GM21528 (cell line): ENCODE data around the gene AKAP3.
A peak's percentile ranks its signal among the peaks of the same experiment; 100 is the strongest.

Source experiments
- ATAC-seq: cut with Tn5 transposase; IDR thresholded peaks from one replicate; pipeline ENCODE4 v1.9.1; 2021; ENCODE audit warnings: mild to moderate bottlenecking, moderate library complexity; ENCODE audit not compliant: unreplicated experiment, low FRiP score

The AKAP3 gene

GRCh38 chr12:4603946-4604345 is 44.9 kb downstream of the AKAP3 start:
- ATAC-seq = no peak

DNA sequence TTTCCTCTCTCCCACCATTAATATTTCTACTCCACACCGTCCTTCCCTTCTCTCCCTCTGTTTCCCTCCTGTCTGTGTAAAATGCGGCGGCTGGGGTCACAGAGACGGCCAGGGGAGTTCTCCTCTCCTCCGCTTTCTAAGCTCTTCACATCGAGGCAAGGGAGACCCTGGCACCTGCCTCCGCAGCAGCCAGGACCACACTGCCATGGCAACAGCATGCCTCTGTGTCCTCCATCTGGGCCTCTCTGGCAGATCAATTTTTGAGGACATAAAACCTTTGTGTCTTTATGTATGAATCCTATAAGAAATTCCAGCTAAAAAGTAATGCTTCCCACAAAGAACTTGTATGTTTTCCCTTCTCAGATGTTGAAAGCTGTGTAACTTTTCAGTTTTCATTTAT is 45.4 kb downstream of the AKAP3 start:
- ATAC-seq = no peak

GRCh38 chr12:4595881-4596280 is 53.0 kb downstream of the AKAP3 start:
- ATAC-seq = no peak

- no peak for ATAC-seq
Observed at GRCh38 chr12:4591180-4591687, 57.6 kb downstream of the AKAP3 start.

GRCh38 chr12:4589941-4590340 is 58.9 kb downstream of the AKAP3 start:
- ATAC-seq = no peak

DNA sequence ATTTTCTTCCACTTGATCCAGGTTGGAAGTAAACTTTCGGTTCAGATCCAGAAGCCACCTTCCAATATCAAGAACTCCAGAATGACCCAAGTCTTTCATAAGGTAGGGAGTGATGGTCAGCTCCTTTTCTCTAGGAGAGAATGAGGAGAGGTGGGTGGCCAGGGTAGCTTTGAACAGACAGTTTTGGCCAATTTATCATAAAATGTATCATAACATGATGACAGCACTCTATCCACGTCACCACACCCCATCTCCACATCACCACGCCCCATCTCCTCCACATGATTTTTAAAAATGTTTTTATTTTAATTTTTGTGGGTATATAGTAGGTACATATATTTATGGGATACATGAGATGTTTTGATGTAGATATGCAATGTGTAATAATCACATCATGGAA is 59.9 kb downstream of the AKAP3 start:
- ATAC-seq = no peak

DNA sequence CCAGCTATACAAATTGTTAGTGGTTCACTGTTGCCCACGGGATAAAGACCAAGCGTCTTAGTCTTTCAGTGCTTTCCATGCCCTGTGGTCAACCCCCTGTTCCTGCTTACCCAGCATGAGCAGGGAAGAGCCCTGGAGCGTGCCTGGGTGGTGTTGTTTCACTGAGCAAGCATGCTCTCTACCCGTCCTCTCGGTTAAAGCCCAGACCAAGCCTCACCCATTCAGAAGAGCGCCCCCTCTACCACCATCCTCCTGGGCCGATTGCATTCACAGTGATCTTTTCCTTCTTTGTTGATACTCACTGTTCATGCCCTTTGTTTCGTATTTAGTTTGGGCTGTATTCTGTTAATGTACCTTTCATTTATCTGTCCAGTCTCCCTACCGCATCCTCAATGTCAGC is 61.7 kb downstream of the AKAP3 start:
- no peak for ATAC-seq

GRCh38 chr12:4586500-4586899 is 62.4 kb downstream of the AKAP3 start:
- no peak for ATAC-seq

GRCh38 chr12:4584896-4585295 is 64.0 kb downstream of the AKAP3 start:
- ATAC-seq = no peak

DNA sequence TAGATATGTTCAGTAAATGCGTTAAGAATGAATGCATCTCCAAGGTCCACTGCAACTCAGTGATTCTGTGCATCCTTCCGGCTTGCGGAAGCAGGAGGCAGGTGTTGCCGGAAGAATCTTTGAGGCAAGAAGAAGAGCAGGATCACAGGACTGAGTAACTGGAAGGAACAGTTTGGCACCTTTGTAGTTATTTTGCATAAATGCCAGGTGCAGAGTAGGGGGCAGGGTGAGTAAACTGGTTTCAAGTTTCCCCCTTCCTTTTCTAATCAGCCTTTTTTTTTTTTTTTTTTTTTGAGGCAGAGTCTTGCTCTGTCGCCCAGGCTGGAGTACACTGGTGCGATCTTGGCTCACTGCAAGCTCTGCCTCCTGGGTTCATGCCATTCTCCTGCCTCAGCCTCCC is 64.6 kb downstream of the AKAP3 start:
- ATAC-seq = no peak

GRCh38 chr12:4580281-4580688 is 68.6 kb downstream of the AKAP3 start:
- ATAC-seq = no peak

GRCh38 chr12:4579305-4580102 is 69.3 kb downstream of the AKAP3 start:
- no peak for ATAC-seq

DNA sequence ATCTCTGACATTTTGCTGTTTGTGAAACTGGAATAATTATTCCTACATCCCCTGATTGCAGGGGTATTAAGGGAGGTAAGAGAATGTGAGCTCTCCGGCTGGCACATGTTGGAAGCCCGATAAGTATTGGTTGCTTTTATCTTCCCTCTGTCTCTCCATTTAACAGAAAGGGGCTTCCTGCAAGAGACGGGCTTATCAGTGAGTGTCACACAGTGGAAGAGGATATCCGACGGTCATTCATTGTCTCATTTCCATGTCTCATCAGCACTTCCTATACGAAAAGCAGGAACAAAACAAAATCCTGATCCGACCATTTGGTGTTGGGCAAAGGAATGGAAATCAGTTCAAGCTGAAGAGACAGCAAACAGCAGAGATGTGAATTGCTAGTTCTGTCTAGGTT is 76.2 kb downstream of the AKAP3 start:
- no peak for ATAC-seq

DNA sequence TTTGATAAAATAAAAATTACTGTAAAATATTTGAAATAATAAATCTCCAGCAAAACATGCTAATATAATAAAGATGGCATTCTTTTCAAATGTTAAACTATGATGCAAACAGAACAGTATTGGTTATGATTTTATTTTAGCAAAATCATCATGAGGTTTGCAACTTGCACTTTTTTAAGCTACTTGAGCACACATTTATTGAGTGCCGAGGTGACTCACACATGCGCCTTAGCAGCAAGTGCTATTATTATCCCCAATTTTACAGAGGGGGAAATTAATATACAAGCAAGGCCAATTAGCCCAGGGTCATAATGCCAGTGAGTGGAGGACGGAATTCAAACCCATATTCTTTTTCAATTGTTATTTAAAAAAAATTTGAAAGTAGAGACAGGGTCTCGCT is 79.6 kb downstream of the AKAP3 start:
- no peak for ATAC-seq

DNA sequence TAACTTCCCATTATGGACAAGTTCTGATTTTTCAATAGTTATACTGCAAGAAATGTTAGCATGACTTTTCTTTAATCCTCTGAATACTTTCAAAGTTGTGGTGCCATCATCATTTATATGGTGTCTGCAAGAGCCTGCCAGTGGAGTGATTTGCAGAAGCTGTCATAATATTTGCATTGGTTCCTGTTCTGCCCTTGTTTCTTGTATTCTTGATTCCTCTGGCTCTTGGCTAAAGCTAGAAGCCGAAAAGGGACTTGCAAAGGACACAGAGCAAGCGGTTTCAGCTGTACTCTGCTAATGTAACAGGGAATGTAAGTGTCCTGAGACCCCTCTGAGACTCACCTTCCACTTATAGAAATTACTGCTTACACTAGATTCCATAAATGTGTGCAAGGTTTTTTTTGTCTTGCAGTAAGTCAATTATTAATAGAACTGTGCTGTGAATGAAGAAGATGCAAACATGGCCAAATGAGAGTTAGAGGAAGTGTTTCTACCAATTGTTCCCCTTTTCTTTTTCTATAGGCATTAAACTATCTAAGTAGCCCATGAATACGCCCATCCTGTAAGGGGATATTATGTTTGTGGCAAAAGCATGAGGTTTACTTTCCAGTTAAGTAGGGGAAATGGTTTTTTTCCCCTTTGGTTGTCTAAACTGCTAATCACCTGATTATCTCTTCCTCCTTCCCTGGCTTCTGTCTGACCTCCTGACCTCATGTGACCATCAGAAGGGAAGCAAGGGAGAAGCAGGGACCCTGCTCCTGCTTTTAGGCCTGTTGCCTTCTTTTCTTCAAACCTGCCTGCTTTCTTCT is 81.6 kb downstream of the AKAP3 start:
- peak; percentile 63 for ATAC-seq

DNA sequence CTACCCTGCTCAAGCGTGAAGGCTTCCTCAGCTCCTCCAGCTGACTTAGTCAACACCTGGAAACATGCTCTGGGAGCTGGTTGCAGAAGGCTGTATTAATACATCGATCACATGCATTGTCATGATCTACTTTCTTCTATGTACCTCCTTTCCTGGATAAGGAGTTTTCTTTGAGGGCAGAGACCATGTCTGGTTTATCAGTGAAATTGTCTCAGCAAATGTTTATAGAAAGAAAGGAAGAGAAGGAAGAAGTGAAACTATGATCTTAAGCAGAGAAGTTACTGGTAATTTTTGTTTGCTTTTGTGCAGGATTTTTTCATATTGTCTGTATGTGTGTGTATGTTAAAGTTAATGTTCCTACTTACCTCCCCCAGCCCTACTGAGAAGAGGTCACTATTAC is 82.4 kb downstream of the AKAP3 start:
- no peak for ATAC-seq
